ENCODE data around the gene EDRF1.
A peak's percentile ranks its signal among the peaks of the same experiment; 100 is the strongest.

Gene EDRF1

DNA sequence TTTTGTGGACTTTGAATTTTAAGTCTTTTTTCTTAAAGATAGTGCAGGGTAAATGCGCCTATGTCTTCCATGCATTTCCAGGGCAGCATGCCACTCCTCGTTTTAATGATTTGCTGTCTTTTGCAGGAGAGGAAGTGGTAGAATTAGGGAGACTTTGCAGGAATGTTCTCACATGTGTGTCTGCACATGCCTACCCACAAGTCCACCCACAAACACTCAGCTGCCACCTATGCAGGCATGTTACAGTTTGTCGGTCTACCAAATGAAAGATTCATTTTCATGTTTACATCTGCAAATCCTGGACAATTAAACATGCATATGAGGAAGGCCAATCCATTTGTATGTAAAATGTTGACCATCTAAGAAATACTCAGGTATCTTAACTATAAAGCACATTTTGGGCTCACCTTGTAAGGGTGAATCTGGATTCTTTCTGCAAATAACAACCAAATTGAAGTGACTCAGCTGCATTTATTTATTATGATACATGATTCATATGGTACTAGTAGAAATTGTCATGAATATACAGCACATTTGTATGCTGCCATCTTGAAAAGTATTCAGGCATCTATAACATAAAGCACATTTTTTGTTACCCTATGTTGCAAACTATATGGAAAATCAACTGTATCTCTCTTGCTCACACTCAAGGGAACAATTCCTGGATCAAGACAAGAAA is 31.9 kb upstream of the EDRF1 start:
- TF ChIP-seq, protein P1, sequence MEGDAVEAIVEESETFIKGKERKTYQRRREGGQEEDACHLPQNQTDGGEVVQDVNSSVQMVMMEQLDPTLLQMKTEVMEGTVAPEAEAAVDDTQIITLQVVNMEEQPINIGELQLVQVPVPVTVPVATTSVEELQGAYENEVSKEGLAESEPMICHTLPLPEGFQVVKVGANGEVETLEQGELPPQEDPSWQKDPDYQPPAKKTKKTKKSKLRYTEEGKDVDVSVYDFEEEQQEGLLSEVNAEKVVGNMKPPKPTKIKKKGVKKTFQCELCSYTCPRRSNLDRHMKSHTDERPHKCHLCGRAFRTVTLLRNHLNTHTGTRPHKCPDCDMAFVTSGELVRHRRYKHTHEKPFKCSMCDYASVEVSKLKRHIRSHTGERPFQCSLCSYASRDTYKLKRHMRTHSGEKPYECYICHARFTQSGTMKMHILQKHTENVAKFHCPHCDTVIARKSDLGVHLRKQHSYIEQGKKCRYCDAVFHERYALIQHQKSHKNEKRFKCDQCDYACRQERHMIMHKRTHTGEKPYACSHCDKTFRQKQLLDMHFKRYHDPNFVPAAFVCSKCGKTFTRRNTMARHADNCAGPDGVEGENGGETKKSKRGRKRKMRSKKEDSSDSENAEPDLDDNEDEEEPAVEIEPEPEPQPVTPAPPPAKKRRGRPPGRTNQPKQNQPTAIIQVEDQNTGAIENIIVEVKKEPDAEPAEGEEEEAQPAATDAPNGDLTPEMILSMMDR (conservative IDR thresholded peaks at IDR 0.05; ENCODE audit: control insufficient read depth, insufficient read depth, low read depth, low read length): no peak
- no peak overlapping the region for H3K4me3 ChIP-seq (ENCODE audit: control insufficient read depth, low read depth, low read length)
- DNase-seq (ENCODE audit: low read depth): no peak

- TF ChIP-seq, protein P1 (conservative IDR thresholded peaks at IDR 0.05; ENCODE audit: control insufficient read depth, insufficient read depth, low read depth, low read length): no peak
- DNase-seq (ENCODE audit: low read depth): no peak
- H3K4me3 ChIP-seq (ENCODE audit: control insufficient read depth, low read depth, low read length): no peak overlapping the region
These were observed 29.4 kb upstream of the EDRF1 start for GRCh38 chr10:125689955-125690569.

DNA sequence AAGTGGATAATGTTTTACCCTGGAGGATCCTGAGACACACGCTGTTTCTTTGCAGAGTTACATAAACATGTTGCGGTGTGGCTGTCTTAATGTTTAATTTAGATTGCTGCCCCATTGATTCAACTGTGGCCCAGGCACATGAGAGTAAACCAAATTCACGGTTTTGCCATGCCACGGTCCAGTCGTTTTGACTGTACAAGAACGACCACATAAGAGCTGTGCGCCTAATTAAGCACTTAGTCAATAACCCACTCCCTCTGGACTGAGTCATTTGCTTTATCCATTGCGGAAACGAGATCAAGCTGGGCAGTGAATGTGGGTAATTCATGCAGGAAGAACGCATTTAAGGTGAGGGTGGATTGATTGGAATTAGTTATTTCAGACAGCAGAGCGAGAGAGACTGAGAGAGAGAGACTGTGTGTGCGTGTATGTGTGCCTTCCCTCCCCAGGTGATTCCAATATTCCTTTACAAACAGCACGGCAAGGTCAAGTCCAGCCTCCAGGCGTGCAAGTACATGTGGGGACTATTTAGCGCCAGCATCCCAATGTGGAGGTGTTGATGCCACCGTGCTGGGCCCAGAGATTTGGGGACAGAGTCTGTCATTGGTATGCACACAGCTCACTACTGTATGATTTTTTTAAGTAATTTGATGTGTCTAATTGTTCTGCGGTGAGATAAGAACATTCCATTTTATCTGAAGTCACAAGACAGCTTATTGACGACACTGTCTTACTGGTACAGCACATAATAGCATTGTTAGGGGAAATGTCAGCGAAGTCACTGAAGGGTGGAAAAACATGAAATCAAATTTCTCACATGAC is 28.1 kb upstream of the EDRF1 start:
- no peak overlapping the region for H3K4me3 ChIP-seq (ENCODE audit: control insufficient read depth, low read depth, low read length)
- DNase-seq (ENCODE audit: low read depth): peak; percentile 10
- TF ChIP-seq, protein P1 (conservative IDR thresholded peaks at IDR 0.05; ENCODE audit: control insufficient read depth, insufficient read depth, low read depth, low read length): no peak

DNA sequence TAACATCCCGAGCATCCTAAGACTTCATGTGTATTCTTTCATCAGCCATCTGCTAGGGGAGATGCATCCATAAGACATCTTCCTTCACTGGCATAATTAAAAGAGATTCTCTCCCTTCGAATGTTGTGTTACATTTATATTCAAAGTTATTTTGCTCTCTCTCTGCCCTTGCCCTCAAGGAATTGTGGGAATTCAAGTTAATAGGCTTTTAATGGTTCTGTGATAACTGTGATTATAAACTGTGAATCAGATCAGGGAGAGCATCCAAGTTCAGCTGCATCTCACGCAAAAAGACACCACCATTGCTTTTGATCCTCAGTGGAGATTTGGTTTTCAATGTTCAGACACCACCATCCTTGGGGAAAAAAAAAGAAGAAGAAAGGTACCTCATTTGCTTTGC is 27.3 kb upstream of the EDRF1 start:
- DNase-seq (ENCODE audit: low read depth): no peak
- no peak overlapping the region for H3K4me3 ChIP-seq (ENCODE audit: control insufficient read depth, low read depth, low read length)
- TF ChIP-seq, protein P1 (conservative IDR thresholded peaks at IDR 0.05; ENCODE audit: control insufficient read depth, insufficient read depth, low read depth, low read length): no peak

- TF ChIP-seq, protein P1 (conservative IDR thresholded peaks at IDR 0.05; ENCODE audit: control insufficient read depth, insufficient read depth, low read depth, low read length): no peak
- no peak overlapping the region for H3K4me3 ChIP-seq (ENCODE audit: control insufficient read depth, low read depth, low read length)
- DNase-seq (ENCODE audit: low read depth): peak; percentile 12
These were observed 26.6 kb upstream of the EDRF1 start for GRCh38 chr10:125692601-125693523.

DNA sequence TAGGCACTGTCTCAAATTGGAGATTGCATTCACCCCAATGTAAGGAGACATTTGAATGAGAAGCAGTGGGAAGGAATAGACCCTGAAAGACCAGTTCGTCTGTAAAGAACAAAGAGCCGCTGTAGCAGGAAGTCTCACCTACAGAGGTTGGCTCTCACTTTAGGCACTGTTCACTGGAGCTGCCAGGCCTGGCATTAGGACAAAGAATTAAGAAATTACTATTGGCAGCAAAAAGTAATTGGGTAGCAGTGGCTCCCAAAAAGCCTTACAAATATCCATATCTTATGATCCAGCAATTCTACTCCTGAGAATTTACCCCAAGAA is 26.0 kb upstream of the EDRF1 start:
- TF ChIP-seq, protein P1 (conservative IDR thresholded peaks at IDR 0.05; ENCODE audit: control insufficient read depth, insufficient read depth, low read depth, low read length): no peak
- no peak for DNase-seq (ENCODE audit: low read depth)
- no peak overlapping the region for H3K4me3 ChIP-seq (ENCODE audit: control insufficient read depth, low read depth, low read length)

Data from fibroblast of mammary gland (primary cell).